Amygdala (tissue), 56 donors: ENCODE measurements around the gene EPAS1.

Source experiments
- DNase-seq, 56 donors: peaks; one replicate each; lab custom pipeline; 2025; lab: John Stamatoyannopoulos, UW

Gene EPAS1

GRCh38 chr2:46358713-46359112 is 61.5 kb downstream of the EPAS1 start:
- DNase-seq, result no peak

GRCh38 chr2:46360303-46360702 is 63.1 kb downstream of the EPAS1 start:
- DNase-seq, result no peak

DNA sequence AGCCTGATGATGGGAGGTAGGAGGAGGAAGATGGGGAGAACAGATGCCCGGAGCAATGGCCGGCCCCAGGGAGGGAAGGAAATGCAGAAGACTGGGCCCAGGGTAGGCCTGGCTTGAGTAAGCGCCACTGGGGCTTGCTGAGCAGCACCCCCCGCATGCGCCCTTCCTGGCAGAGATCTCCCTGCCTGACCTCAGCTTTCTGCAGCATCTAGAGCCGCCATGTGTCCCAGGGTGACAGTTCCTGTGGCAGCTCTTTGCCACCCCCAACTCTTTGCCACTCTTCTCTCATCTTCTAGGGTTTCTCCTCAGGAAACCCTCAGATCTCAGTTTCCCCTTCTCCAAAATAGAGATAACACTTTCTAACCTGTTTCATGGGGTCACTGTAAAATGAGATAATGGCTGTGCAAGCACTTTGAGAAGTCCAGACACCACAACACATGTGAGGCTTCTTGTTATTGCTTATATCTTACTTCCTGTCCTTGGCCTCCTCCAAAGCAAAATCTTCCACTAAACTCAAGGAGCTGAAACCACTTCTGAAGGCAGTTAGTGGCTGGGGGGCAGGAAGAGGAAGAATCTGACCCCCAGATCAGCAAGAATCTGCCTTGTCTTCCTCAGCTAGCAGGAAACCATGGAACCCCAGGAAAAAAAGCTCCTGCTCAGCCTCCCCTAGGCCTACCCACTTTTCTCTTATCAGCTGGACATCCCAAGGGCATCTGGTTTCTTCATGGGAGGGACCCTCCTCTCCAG is 64.9 kb downstream of the EPAS1 start:
- no peak for DNase-seq

GRCh38 chr2:46362667-46363012 is 65.4 kb downstream of the EPAS1 start:
- DNase-seq, result no peak

GRCh38 chr2:46363535-46364170 is 66.4 kb downstream of the EPAS1 start:
- DNase-seq, result no peak

GRCh38 chr2:46364797-46365457 is 67.7 kb downstream of the EPAS1 start:
- DNase-seq, result peak in 3 of 56 donors; percentile 11 to 49 (median 13)

DNA sequence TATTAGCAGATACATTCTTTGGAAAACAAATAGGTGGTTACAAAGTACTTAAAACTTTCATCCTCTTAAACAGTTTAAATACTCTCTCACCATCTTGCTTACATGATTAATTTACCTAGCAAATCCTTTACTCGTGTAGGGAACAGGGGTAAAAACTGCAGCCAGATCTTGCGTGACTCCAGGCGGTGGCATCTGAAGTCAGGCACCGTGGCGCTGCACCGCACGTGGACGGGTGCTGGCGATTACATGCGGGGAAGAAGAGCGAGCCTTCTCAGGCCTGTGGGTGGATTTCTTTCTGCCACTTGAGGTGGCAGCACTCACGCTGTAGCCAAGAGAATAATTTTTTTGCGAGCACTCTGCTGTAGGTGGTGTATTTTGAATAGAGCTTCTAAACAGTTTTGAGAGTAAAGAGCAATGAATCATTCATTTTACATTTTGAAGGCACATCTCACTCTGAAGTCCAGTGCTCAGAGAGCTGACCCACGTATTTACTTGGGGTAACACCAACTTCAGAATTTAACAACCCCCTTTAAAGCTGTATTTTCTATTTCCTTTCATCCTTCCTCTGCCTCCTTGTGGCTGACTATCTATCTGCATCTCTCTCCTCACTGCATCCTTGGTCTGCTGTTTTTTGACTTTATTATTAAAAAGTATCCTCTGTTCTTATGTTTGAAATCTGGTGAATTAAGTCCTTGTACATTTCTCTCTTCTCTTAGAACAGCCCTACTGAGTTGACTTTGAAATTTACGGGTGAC is 68.9 kb downstream of the EPAS1 start:
- peak in 1 of 56 donors; percentile 12 for DNase-seq

DNA sequence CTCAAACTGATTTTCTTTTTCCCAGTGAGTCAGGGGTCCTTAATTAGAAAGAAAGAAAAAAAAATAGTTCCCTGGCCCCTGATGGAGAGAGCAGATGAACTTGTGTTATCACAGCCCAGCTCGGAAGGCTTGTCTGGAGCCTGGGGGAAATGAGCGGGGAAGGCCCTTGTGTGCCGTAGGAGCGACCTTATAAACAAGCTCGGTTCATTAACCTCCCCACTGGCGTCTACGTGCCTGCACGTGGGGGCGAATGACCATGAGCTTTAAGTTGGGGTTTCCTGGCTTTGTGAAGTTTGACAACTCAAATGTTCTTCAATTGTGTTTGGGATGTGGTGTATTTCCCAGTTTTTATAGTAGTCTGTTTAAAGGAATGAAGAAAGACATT is 69.5 kb downstream of the EPAS1 start:
- no peak for DNase-seq

- DNase-seq, result peak in 10 of 56 donors; percentile 7 to 52 (median 22)
These were observed 70.1 kb downstream of the EPAS1 start for GRCh38 chr2:46367286-46367685.

DNA sequence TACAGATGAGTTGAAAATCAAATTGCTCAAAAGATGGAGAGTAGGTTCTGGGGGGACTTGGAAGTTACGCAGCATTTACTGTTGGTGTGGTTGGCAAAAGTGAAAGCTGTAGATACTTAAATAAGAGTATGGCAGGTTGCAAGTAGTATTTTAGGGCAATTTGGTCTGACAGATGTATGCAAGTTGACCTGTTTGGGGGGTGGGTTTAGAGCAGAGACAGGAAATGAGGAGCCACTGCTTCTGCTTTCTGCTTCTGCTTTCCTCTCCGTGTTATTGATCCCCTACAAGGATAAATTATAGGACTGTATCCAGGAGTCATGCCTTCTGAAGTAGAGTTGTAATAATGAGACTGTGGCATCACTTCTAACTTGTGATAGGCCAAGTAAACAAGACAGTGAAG is 71.2 kb downstream of the EPAS1 start:
- DNase-seq, result no peak

DNA sequence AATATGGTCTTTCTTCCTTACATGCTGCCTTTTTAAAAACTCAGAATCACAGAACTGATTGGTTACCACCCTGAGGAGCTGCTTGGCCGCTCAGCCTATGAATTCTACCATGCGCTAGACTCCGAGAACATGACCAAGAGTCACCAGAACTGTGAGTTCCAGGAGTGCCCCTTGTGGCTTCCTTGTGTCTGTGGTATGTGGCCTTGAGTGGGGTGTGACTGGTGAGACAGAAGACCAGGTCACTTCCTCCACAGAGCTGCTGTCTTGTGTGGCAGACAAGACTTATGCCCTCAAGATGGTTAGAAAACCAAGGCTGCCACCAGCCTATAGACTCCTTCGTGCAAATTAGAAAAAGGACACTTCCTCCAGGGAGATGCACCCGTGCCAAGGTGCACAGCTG is 72.6 kb downstream of the EPAS1 start:
- no peak for DNase-seq

GRCh38 chr2:46371854-46372253 is 74.6 kb downstream of the EPAS1 start:
- no peak for DNase-seq

DNA sequence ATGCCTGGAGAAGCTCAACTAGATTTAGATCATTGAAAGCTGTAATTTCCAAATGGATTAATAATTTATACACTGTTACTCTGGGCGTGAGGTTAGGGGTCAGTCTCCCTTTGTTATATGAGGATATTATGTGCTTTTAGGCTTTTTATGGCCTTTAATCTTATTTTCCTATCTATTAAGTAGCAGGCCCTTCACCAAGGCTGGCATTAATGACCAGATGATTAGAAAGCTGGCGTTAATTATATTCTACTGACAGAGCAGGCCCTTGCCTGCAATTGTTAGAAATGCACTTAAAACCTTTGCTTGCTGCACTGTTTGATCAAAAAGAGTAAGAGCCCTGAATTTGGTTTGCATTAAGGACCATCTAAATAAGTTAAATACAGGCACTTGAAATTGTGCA is 75.3 kb downstream of the EPAS1 start:
- no peak for DNase-seq

GRCh38 chr2:46373238-46373637 is 76.0 kb downstream of the EPAS1 start:
- no peak for DNase-seq

DNA sequence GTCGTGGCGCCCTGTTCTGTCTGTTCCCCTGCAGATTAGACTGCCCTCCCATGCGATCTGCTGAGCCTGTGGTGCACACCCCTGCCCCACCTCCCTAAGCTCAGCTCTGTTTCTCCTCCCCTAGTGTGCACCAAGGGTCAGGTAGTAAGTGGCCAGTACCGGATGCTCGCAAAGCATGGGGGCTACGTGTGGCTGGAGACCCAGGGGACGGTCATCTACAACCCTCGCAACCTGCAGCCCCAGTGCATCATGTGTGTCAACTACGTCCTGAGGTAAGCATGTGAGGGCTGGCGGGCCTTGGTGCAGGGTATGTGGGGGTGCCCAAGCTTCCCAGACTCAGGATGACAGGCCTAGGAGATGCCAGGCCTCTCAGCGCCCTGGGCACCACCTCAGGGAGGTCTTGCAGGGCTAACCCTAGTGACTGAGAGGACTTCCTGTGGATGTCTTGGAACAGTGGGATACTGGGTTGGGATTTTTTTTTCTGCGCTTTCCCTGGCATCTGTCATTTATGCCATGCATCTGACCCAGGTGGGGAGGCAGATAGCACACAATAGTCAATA is 78.4 kb downstream of the EPAS1 start:
- DNase-seq, result no peak

DNA sequence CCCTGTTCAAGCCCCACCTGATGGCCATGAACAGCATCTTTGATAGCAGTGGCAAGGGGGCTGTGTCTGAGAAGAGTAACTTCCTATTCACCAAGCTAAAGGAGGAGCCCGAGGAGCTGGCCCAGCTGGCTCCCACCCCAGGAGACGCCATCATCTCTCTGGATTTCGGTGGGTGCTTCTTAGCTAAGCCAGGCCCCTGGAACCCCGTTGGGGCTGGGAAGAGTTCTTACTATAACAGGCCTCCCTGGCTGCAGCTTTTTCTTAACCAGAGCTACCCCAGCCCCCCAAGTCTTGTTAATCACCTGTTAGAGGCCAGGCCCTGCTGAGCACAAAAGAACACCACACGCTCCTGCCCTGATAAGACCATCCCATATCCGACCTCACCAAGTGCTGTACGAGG is 79.4 kb downstream of the EPAS1 start:
- no peak for DNase-seq

DNA sequence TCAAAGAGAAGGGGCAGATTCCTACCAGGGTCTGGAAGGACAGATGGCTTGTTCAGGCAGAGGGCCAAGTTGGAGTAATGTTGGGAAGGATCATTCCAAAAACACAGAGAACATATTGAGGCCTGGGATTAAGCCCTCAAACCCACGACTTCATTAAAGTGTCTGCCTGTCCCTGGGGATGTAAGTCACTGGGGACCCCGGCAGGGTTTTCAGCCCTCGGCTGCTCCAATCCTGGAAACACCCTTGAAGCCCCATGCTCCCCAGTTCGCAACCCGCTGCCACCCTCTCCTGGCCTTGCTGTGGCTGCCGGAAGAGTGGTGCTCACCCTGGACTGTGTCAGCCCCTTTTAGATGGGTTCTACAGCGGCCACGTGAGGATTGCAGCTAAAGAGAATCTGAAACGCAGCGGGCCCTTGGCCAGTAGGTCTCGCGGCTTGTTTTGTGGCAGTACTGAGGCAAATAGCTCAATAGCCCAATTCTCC is 79.9 kb downstream of the EPAS1 start:
- DNase-seq, result peak in 16 of 56 donors; percentile 7 to 47 (median 32)

GRCh38 chr2:46377666-46378560 is 80.7 kb downstream of the EPAS1 start:
- DNase-seq, result no peak

GRCh38 chr2:46378616-46379015 is 81.4 kb downstream of the EPAS1 start:
- DNase-seq, result no peak
